HEK293T (cell line): ENCODE data around the gene OST4.

Experiments
- CTCF ChIA-PET: fragments of 350-600 bp; formaldehyde crosslinking; extraction: SDS; loops from one replicate; lab custom pipeline; 2021; ENCODE audit warnings: antibody characterized with exemption, inconsistent platforms; lab: Yijun Ruan, JAX
- POLR2A ChIA-PET: fragments of 350-600 bp; formaldehyde crosslinking; extraction: SDS; loops from one replicate; lab custom pipeline; 2020; ENCODE audit warnings: antibody characterized with exemption, inconsistent platforms; lab: Yijun Ruan, JAX
- DNase-seq: peaks from one replicate; pipeline ENCODE4 v3.0.0; 2012; ENCODE audit warnings: mixed read lengths; ENCODE audit errors: extremely low spot score
- ARNT ChIP-seq: fragments of 450-650 bp; IDR thresholded peaks from 2 replicates; pipeline ENCODE4 v1.6.1; 2017; ENCODE audit warnings: mild to moderate bottlenecking
- BHLHE40 ChIP-seq: fragments of 450-650 bp; IDR thresholded peaks from 2 replicates; pipeline ENCODE4 v1.6.1; 2016; ENCODE audit warnings: mild to moderate bottlenecking, moderate library complexity, borderline replicate concordance
- CTBP1 ChIP-seq: fragments of 450-650 bp; IDR thresholded peaks from 2 replicates; pipeline ENCODE4 v1.6.1; 2016; ENCODE audit warnings: borderline replicate concordance
- ELF4 ChIP-seq: fragments of 450-650 bp; IDR thresholded peaks from 2 replicates; pipeline ENCODE4 v1.6.1; 2017; ENCODE audit warnings: antibody characterized with exemption
- FOXA1 ChIP-seq: fragments of 450-650 bp; IDR thresholded peaks from 2 replicates; pipeline ENCODE4 v1.6.1; 2016; ENCODE audit warnings: mild to moderate bottlenecking
- FOXK2 ChIP-seq: fragments of 450-650 bp; IDR thresholded peaks from 2 replicates; pipeline ENCODE4 v1.6.1; 2016; ENCODE audit warnings: mild to moderate bottlenecking
- FOXM1 ChIP-seq: fragments of 450-650 bp; IDR thresholded peaks from 2 replicates; pipeline ENCODE4 v1.6.1; 2017; ENCODE audit warnings: mild to moderate bottlenecking, borderline replicate concordance
- HDGF ChIP-seq: fragments of 450-650 bp; IDR thresholded peaks from 2 replicates; pipeline ENCODE4 v1.6.1; 2017; ENCODE audit warnings: antibody characterized with exemption, borderline replicate concordance
- L3MBTL2 ChIP-seq: fragments of 450-650 bp; conservative IDR thresholded peaks from 2 replicates; pipeline ENCODE4 v1.6.1; 2016; ENCODE audit warnings: mild to moderate bottlenecking
- LEF1 ChIP-seq: fragments of 450-650 bp; IDR thresholded peaks from 2 replicates; pipeline ENCODE4 v1.6.1; 2017; ENCODE audit warnings: mild to moderate bottlenecking, borderline replicate concordance
- NFRKB ChIP-seq: fragments of 450-650 bp; IDR thresholded peaks from 2 replicates; pipeline ENCODE4 v1.6.1; 2016; ENCODE audit warnings: mild to moderate bottlenecking, moderate library complexity
- PKNOX1 ChIP-seq: fragments of 450-650 bp; IDR thresholded peaks from 2 replicates; pipeline ENCODE4 v1.6.1; 2016
- SP1 ChIP-seq: fragments of 450-650 bp; IDR thresholded peaks from 2 replicates; pipeline ENCODE4 v1.6.1; 2017
- SUZ12 ChIP-seq: fragments of 450-650 bp; IDR thresholded peaks from 2 replicates; pipeline ENCODE4 v1.6.1; 2016; ENCODE audit warnings: mild to moderate bottlenecking
- TARDBP ChIP-seq: fragments of 450-650 bp; IDR thresholded peaks from 2 replicates; pipeline ENCODE4 v1.6.1; 2016
- ZNF384 ChIP-seq: fragments of 450-650 bp; IDR thresholded peaks from 2 replicates; pipeline ENCODE4 v1.6.1; 2016

The OST4 gene

GRCh38 chr2:27059141-27059820, 12.2 kb downstream of the OST4 start:
- ChIA-PET POLR2A (interaction anchor here (0.8 to 2.2 kb wide), 5 partner anchors 8 to 33 kb away, joined by 3 to 17 read pairs (median 6); partner anchors contain the start of genes AGBL5 and OST4), CTCF (interaction anchor here (1.7 kb wide), 1 partner anchor 22 kb away, joined by 5 read pairs; no protein-coding TSS in a partner anchor)
- no peak for TF ChIP-seq SUZ12
- no peak for TF ChIP-seq ZNF384
- TF ChIP-seq FOXK2: no peak
- no peak for TF ChIP-seq FOXM1
- TF ChIP-seq NFRKB: no peak
- TF ChIP-seq SP1: no peak
- TF ChIP-seq CTBP1: no peak
- TF ChIP-seq LEF1: no peak
- TF ChIP-seq FOXA1: no peak
- TF ChIP-seq TARDBP: no peak
- TF ChIP-seq PKNOX1: no peak
- TF ChIP-seq ARNT: no peak
- no peak for TF ChIP-seq L3MBTL2
- TF ChIP-seq ELF4: no peak
- no peak for TF ChIP-seq BHLHE40
- TF ChIP-seq HDGF: no peak
- no peak for DNase-seq

GRCh38 chr2:27058210-27058609, 13.2 kb downstream of the OST4 start:
- TF ChIP-seq PKNOX1 (no peak), NFRKB (no peak), ARNT (no peak), ELF4 (no peak), FOXK2 (no peak), FOXM1 (no peak), HDGF (no peak), L3MBTL2 (no peak), SUZ12 (no peak), SP1 (no peak), TARDBP (no peak), CTBP1 (no peak), BHLHE40 (no peak), FOXA1 (no peak), LEF1 (no peak), ZNF384 (no peak)
- ChIA-PET CTCF (interaction anchor here (1.7 kb wide), 1 partner anchor 23 kb away, joined by 5 read pairs; no protein-coding TSS in a partner anchor), POLR2A (interaction anchor here (1.1 to 1.3 kb wide), 2 partner anchors 11 to 23 kb away, joined by 3 to 6 read pairs; no protein-coding TSS in a partner anchor)
- no peak for DNase-seq

- POLR2A ChIA-PET: no interaction called here
- TF ChIP-seq SP1: no peak
- no peak for TF ChIP-seq FOXK2
- TF ChIP-seq ARNT: no peak
- no peak for TF ChIP-seq L3MBTL2
- no peak for TF ChIP-seq FOXM1
- no peak for TF ChIP-seq NFRKB
- TF ChIP-seq SUZ12: no peak
- no peak for TF ChIP-seq PKNOX1
- TF ChIP-seq CTBP1: no peak
- no peak for TF ChIP-seq ZNF384
- no peak for TF ChIP-seq FOXA1
- TF ChIP-seq TARDBP: no peak
- no peak for TF ChIP-seq HDGF
- DNase-seq: no peak
- CTCF ChIA-PET: interaction anchor here (0.7 kb wide), 1 partner anchor 1709 kb away, joined by 3 read pairs; no protein-coding TSS in a partner anchor
These were observed 14.3 kb downstream of the OST4 start for GRCh38 chr2:27057184-27057583.

- DNase-seq: no peak
- ChIA-PET POLR2A (interaction anchor here (0.6 to 7.4 kb wide), 4 partner anchors 10 to 325 kb away, joined by 3 to 91 read pairs (median 4); partner anchors contain the start of gene OST4), CTCF (no interaction called here)
- TF ChIP-seq FOXM1: no peak
- TF ChIP-seq L3MBTL2: no peak
- no peak for TF ChIP-seq ZNF384
- no peak for TF ChIP-seq FOXK2
- TF ChIP-seq NFRKB: no peak
- no peak for TF ChIP-seq PKNOX1
- TF ChIP-seq TARDBP: no peak
These were observed 16.7 kb downstream of the OST4 start for GRCh38 chr2:27054721-27055120.

- ChIA-PET CTCF (no interaction called here), POLR2A (interaction anchor here (1.2 to 7.4 kb wide), 3 partner anchors 12 to 29 kb away, joined by 3 to 91 read pairs (median 47); partner anchors contain the start of gene OST4)
- DNase-seq: no peak
- no peak for TF ChIP-seq NFRKB
- no peak for TF ChIP-seq HDGF
- TF ChIP-seq FOXK2: no peak
- TF ChIP-seq L3MBTL2: no peak
- TF ChIP-seq ZNF384: no peak
- TF ChIP-seq BHLHE40: no peak
- no peak for TF ChIP-seq CTBP1
- no peak for TF ChIP-seq PKNOX1
- TF ChIP-seq ARNT: no peak
- no peak for TF ChIP-seq SP1
- no peak for TF ChIP-seq SUZ12
- TF ChIP-seq LEF1: no peak
- no peak for TF ChIP-seq FOXA1
- TF ChIP-seq FOXM1: no peak
- TF ChIP-seq TARDBP: no peak
- no peak for TF ChIP-seq ELF4
These were observed 17.7 kb downstream of the OST4 start for GRCh38 chr2:27053776-27054175.
